NCI-H2081 treated with DMSO at 0.1 percent for 48 hours (cell line): Measurements from ENCODE around the gene UNC50.

Experiments
- DNase-seq: peaks from one replicate; lab custom pipeline; 2025; lab: John Stamatoyannopoulos, UW

Gene UNC50

GRCh38 chr2:98664323-98664722 lies 55.9 kb downstream of the UNC50 start:
- DNase-seq: no peak

- no peak for DNase-seq
These were observed 57.3 kb downstream of the UNC50 start for GRCh38 chr2:98665677-98666076.
